Measurements from ENCODE around the gene ENOX2. TPM values are rescaled to one million over a fixed set of nuclear protein-coding genes. Genes with fewer than 3 reads are reported as not detected.

ENOX2 gene
- total RNA-seq, 4 donors from 2014 or later, result 1.5 to 10.4 (median 4.6) TPM

DNA sequence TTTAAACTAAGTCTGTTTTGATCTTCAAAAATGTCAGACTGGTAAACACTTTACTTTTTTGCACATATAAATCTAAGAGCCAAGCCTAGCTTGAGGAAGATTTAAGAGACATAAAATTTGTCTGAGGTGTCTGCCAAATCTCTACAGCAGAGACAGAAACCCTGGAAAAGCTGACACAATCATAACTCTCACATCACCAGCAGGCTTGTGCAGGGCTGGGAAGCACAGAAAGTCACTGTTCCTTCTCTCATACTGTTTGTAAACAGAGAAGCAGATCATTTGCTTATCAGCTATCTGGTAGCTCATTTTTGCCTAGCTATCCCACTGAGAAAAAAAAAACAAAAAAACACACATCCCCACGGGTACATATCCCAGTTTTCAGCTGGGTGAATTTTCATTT lies 7.0 kb downstream of the ENOX2 start:
- Histone ChIP-seq H3K9me3 (no peaks in the 10 kb centered on the region), H3K4me1 (no peaks in the 10 kb centered on the region), H3K36me3 (no peaks in the 10 kb centered on the region), H3K27ac (peak overlapping the region in 3 of 4 donors; percentile 4 to 34 (median 32)), H3K27me3 (no peaks in the 10 kb centered on the region), H3K4me3 (no peak overlapping the region)
- intact Hi-C loops (cut with DNase I; ENCODE audit: low total_unique reads) (no loop called here), in situ Hi-C loops (cut with MboI; ENCODE audit: low pct_ligation_motif_present in 1 of 4, low pct_unique_long_range_greater_than_20kb in 1 of 4, low sequenced_read_pairs in 3 of 4) (no loop called here)
- WGBS, 2 donors (ENCODE audit: low coverage in 1 of 2), result 44 to 56% methylated on average over 1 of the region's 1 CpG
- no peak for DNase-seq
- TF ChIP-seq POLR2AphosphoS5 (IDR thresholded peaks at IDR 0.05) (no peak), POLR2A (IDR thresholded peaks at IDR 0.05) (no peak), EP300 (IDR thresholded peaks at IDR 0.05; ENCODE audit: low read depth) (no peak)
- TF ChIP-seq, protein P1, sequence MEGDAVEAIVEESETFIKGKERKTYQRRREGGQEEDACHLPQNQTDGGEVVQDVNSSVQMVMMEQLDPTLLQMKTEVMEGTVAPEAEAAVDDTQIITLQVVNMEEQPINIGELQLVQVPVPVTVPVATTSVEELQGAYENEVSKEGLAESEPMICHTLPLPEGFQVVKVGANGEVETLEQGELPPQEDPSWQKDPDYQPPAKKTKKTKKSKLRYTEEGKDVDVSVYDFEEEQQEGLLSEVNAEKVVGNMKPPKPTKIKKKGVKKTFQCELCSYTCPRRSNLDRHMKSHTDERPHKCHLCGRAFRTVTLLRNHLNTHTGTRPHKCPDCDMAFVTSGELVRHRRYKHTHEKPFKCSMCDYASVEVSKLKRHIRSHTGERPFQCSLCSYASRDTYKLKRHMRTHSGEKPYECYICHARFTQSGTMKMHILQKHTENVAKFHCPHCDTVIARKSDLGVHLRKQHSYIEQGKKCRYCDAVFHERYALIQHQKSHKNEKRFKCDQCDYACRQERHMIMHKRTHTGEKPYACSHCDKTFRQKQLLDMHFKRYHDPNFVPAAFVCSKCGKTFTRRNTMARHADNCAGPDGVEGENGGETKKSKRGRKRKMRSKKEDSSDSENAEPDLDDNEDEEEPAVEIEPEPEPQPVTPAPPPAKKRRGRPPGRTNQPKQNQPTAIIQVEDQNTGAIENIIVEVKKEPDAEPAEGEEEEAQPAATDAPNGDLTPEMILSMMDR (IDR thresholded peaks at IDR 0.05), result no peak

DNA sequence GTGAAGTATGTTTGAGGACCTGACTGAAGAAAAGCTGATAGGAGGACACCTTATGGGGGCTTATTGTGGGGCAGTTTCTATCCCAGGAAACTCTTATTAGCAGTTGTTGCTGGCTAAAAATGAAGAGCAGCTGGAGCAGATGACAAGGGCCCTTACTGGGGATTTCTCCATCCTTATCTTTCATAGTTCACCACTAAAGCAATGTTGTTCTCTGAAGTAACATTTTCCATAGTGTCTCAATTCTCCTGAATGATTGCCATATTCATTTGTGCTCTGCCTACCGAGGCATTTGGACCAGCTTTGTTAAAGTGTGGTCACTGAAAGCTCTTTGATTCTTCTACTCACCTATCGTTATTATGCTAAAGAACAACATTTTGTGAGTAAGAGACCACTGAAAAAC lies 7.7 kb downstream of the ENOX2 start:
- no peak overlapping the region for H3K27ac ChIP-seq
- DNase-seq, result no peak
- H3K4me3 ChIP-seq, result no peak overlapping the region
- no peaks in the 10 kb centered on the region for H3K4me1 ChIP-seq
- H3K9me3 ChIP-seq, result no peaks in the 10 kb centered on the region
- H3K36me3 ChIP-seq, result no peaks in the 10 kb centered on the region
- in situ Hi-C loops (cut with MboI; ENCODE audit: low pct_ligation_motif_present in 1 of 4, low pct_unique_long_range_greater_than_20kb in 1 of 4, low sequenced_read_pairs in 3 of 4) (no loop called here), intact Hi-C loops (cut with DNase I; ENCODE audit: low total_unique reads) (no loop called here)
- WGBS, 2 donors (ENCODE audit: low coverage in 1 of 2), result 52 to 79% methylated on average over 2 of the region's 2 CpGs
- TF ChIP-seq, protein P1 (IDR thresholded peaks at IDR 0.05), result no peak
- no peak for TF ChIP-seq POLR2A (IDR thresholded peaks at IDR 0.05)
- TF ChIP-seq POLR2AphosphoS5 (IDR thresholded peaks at IDR 0.05), result no peak
- no peak for TF ChIP-seq EP300 (IDR thresholded peaks at IDR 0.05; ENCODE audit: low read depth)
- H3K27me3 ChIP-seq, result no peaks in the 10 kb centered on the region

- Histone ChIP-seq H3K9me3 (no peaks in the 10 kb centered on the region), H3K27me3 (no peaks in the 10 kb centered on the region), H3K4me1 (no peaks in the 10 kb centered on the region), H3K4me3 (no peak overlapping the region), H3K36me3 (no peaks in the 10 kb centered on the region), H3K27ac (no peak overlapping the region)
- TF ChIP-seq EP300 (IDR thresholded peaks at IDR 0.05; ENCODE audit: low read depth), result no peak
- TF ChIP-seq, protein P1 (IDR thresholded peaks at IDR 0.05), result no peak
- TF ChIP-seq POLR2A (IDR thresholded peaks at IDR 0.05), result no peak
- no peak for TF ChIP-seq POLR2AphosphoS5 (IDR thresholded peaks at IDR 0.05)
- WGBS, 2 donors (ENCODE audit: low coverage in 1 of 2), result 66% methylated on average over 4 of the region's 4 CpGs; no CpG with 5 or more reads in 1 of the 2 donors
- DNase-seq, result no peak
- intact Hi-C loops (cut with DNase I; ENCODE audit: low total_unique reads), result no loop called here
- in situ Hi-C loops (cut with MboI; ENCODE audit: low pct_ligation_motif_present in 1 of 4, low pct_unique_long_range_greater_than_20kb in 1 of 4, low sequenced_read_pairs in 3 of 4), result no loop called here
Observed at GRCh38 chrX:130893356-130894085, 9.5 kb downstream of the ENOX2 start.

GRCh38 chrX:130887376-130887775 lies 15.6 kb downstream of the ENOX2 start:
- TF ChIP-seq EP300 (IDR thresholded peaks at IDR 0.05; ENCODE audit: low read depth) (no peak), POLR2AphosphoS5 (IDR thresholded peaks at IDR 0.05) (no peak), POLR2A (IDR thresholded peaks at IDR 0.05) (no peak)
- TF ChIP-seq, protein P1 (IDR thresholded peaks at IDR 0.05), result no peak
- intact Hi-C loops (cut with DNase I; ENCODE audit: low total_unique reads), result no loop called here
- Histone ChIP-seq H3K36me3 (no peaks in the 10 kb centered on the region), H3K27me3 (no peaks in the 10 kb centered on the region), H3K4me3 (no peak overlapping the region), H3K27ac (no peak overlapping the region), H3K9me3 (no peaks in the 10 kb centered on the region), H3K4me1 (no peaks in the 10 kb centered on the region)
- WGBS, 2 donors (ENCODE audit: low coverage in 1 of 2), result 69 to 82% methylated on average over 2 to 6 of the region's 6 CpGs
- in situ Hi-C loops (cut with MboI; ENCODE audit: low pct_ligation_motif_present in 1 of 4, low pct_unique_long_range_greater_than_20kb in 1 of 4, low sequenced_read_pairs in 3 of 4), result no loop called here
- no peak for DNase-seq
